ENCODE measurements around the gene ZNF547.
A peak's percentile ranks its signal among the peaks of the same experiment; 100 is the strongest.
"Not testable (repeated sequence)": the region's sequence is repeated elsewhere in the genome, so short reads cannot be mapped to it uniquely, and the experiment has no call there.

The ZNF547 gene

GRCh38 chr19:57362997-57363687, at the start of gene ZNF547, which contains the start of gene TRAPPC2B:
Gene ZNF547, plus strand, starts transcription at chr19:57363551. Its CDS starts 5,005 bp downstream, at chr19:57368556.
Gene TRAPPC2B, plus strand, starts transcription at chr19:57363551. Its CDS starts 1,283 bp downstream, at chr19:57364834.
- peak; percentile 99 for DNase-seq

GRCh38 chr19:57314146-57314545, 49.2 kb upstream of the ZNF547 start:
- DNase-seq: peak; percentile 34

- no peak for DNase-seq
Observed at GRCh38 chr19:57317503-57317902, 45.8 kb upstream of the ZNF547 start.

- DNase-seq: no peak
Observed at GRCh38 chr19:57319869-57320179, 43.5 kb upstream of the ZNF547 start.

- peak; percentile 97 for DNase-seq
Observed at GRCh38 chr19:57320180-57321084, 42.9 kb upstream of the ZNF547 start, which contains the start of gene ZNF543. Gene ZNF543, plus strand, starts transcription at chr19:57320472. Its CDS starts 382 bp downstream, at chr19:57320854.

- no peak for DNase-seq
Observed at GRCh38 chr19:57321116-57321515, 42.2 kb upstream of the ZNF547 start.

GRCh38 chr19:57321751-57322150, 41.6 kb upstream of the ZNF547 start:
- DNase-seq: no peak

- DNase-seq: no peak
Observed at GRCh38 chr19:57324992-57325391, 38.4 kb upstream of the ZNF547 start.

GRCh38 chr19:57327993-57328392, 35.4 kb upstream of the ZNF547 start:
- no peak for DNase-seq

- DNase-seq: no peak
Observed at GRCh38 chr19:57334191-57334590, 29.2 kb upstream of the ZNF547 start.

- DNase-seq: no peak
Observed at GRCh38 chr19:57338877-57339276, 24.5 kb upstream of the ZNF547 start.

- no peak for DNase-seq
Observed at GRCh38 chr19:57342582-57342981, 20.8 kb upstream of the ZNF547 start.

- DNase-seq: no peak
Observed at GRCh38 chr19:57348136-57348535, 15.2 kb upstream of the ZNF547 start.

- peak; percentile 96 for DNase-seq
Observed at GRCh38 chr19:57350877-57351805, 12.2 kb upstream of the ZNF547 start, which contains the start of gene ZNF304. Gene ZNF304, plus strand, starts transcription at chr19:57351271. Its CDS starts 394 bp downstream, at chr19:57351665.

- no peak for DNase-seq
Observed at GRCh38 chr19:57351867-57352266, 11.5 kb upstream of the ZNF547 start.

- no peak for DNase-seq
Observed at GRCh38 chr19:57355916-57356315, 7.4 kb upstream of the ZNF547 start.

- no peak for DNase-seq
Observed at GRCh38 chr19:57357406-57357805, 5.9 kb upstream of the ZNF547 start.

GRCh38 chr19:57359300-57359699, 4.1 kb upstream of the ZNF547 start:
- no peak for DNase-seq

GRCh38 chr19:57362419-57362818, 932 bp upstream of the ZNF547 start:
- DNase-seq: no peak

- DNase-seq: no peak
Observed at GRCh38 chr19:57363688-57364181, 384 bp downstream of the ZNF547 start.

- DNase-seq: no peak
Observed at GRCh38 chr19:57366776-57367175, 3.4 kb downstream of the ZNF547 start.

- no peak for DNase-seq
Observed at GRCh38 chr19:57374179-57374578, 10.8 kb downstream of the ZNF547 start.

- DNase-seq: not testable (repeated sequence)
Observed at GRCh38 chr19:57374647-57375046, 11.3 kb downstream of the ZNF547 start.

Measured in NCI-H1105 treated with DMSO at 0.1 percent for 48 hours (cell line).